Nephron progenitor cell (in vitro differentiated cells): Measurements from ENCODE around the gene ATP10B.

Experiments
- DNase-seq: peaks from one replicate; pipeline ENCODE4 v3.0.0; 2021
- H3K27ac Mint-ChIP-seq: 2 replicates; pipeline ENCODE4 v1.8.0; 2021; ENCODE audit warnings: mild to moderate bottlenecking, moderate library complexity, mixed read lengths
- H3K27me3 Mint-ChIP-seq: 2 replicates; pipeline ENCODE4 v1.8.0; 2021; ENCODE audit warnings: mild to moderate bottlenecking, low read depth, mixed read lengths; ENCODE audit not compliant: poor library complexity
- H3K36me3 Mint-ChIP-seq: 2 replicates; pipeline ENCODE4 v1.8.0; 2021; ENCODE audit warnings: low read depth, mixed read lengths
- H3K4me1 Mint-ChIP-seq: 2 replicates; pipeline ENCODE4 v1.8.0; 2021; ENCODE audit warnings: mixed read lengths
- H3K4me3 Mint-ChIP-seq: 2 replicates; pipeline ENCODE4 v1.8.0; 2021; ENCODE audit warnings: mild to moderate bottlenecking, moderate library complexity, mixed read lengths
- H3K9me3 Mint-ChIP-seq: 2 replicates; pipeline ENCODE4 v1.8.0; 2021; ENCODE audit warnings: mild to moderate bottlenecking, moderate library complexity, mixed read lengths
- CTCF ChIP-seq: fragments of 200-600 bp; sonication (generic); IDR thresholded peaks from 2 replicates; pipeline ENCODE4 v1.5.0; 2021; ENCODE audit warnings: antibody characterized with exemption

The ATP10B gene

GRCh38 chr5:160542840-160543239 lies 309.2 kb downstream of the ATP10B start:
- no peak overlapping the region for H3K4me3 Mint-ChIP-seq
- TF ChIP-seq CTCF, result no peak
- no peak overlapping the region for H3K27ac Mint-ChIP-seq
- no peaks in the 10 kb centered on the region for H3K9me3 Mint-ChIP-seq
- no peaks in the 10 kb centered on the region for H3K36me3 Mint-ChIP-seq
- DNase-seq, result no peak
- H3K27me3 Mint-ChIP-seq, result peaks cover 7% of the 10 kb centered on the region
- H3K4me1 Mint-ChIP-seq, result no peaks in the 10 kb centered on the region

GRCh38 chr5:160542281-160542680 lies 309.7 kb downstream of the ATP10B start:
- Mint-ChIP-seq H3K4me1 (no peaks in the 10 kb centered on the region), H3K36me3 (no peaks in the 10 kb centered on the region), H3K9me3 (no peaks in the 10 kb centered on the region), H3K4me3 (no peak overlapping the region), H3K27ac (no peak overlapping the region), H3K27me3 (peaks cover 7% of the 10 kb centered on the region)
- TF ChIP-seq CTCF, result no peak
- no peak for DNase-seq

GRCh38 chr5:160539431-160539830 lies 312.6 kb downstream of the ATP10B start:
- H3K27ac Mint-ChIP-seq, result no peak overlapping the region
- no peaks in the 10 kb centered on the region for H3K9me3 Mint-ChIP-seq
- no peaks in the 10 kb centered on the region for H3K27me3 Mint-ChIP-seq
- H3K4me1 Mint-ChIP-seq, result no peaks in the 10 kb centered on the region
- TF ChIP-seq CTCF, result no peak
- no peak for DNase-seq
- no peak overlapping the region for H3K4me3 Mint-ChIP-seq
- no peaks in the 10 kb centered on the region for H3K36me3 Mint-ChIP-seq

GRCh38 chr5:160537940-160538339 lies 314.1 kb downstream of the ATP10B start:
- Mint-ChIP-seq H3K27ac (no peak overlapping the region), H3K27me3 (no peaks in the 10 kb centered on the region), H3K4me1 (no peaks in the 10 kb centered on the region), H3K36me3 (no peaks in the 10 kb centered on the region), H3K4me3 (no peak overlapping the region), H3K9me3 (no peaks in the 10 kb centered on the region)
- no peak for DNase-seq
- TF ChIP-seq CTCF, result no peak

- no peak overlapping the region for H3K4me3 Mint-ChIP-seq
- no peak for TF ChIP-seq CTCF
- H3K27me3 Mint-ChIP-seq, result no peaks in the 10 kb centered on the region
- H3K9me3 Mint-ChIP-seq, result no peaks in the 10 kb centered on the region
- DNase-seq, result no peak
- H3K27ac Mint-ChIP-seq, result no peak overlapping the region
- no peaks in the 10 kb centered on the region for H3K36me3 Mint-ChIP-seq
- H3K4me1 Mint-ChIP-seq, result no peaks in the 10 kb centered on the region
These were observed 314.9 kb downstream of the ATP10B start for GRCh38 chr5:160537116-160537515.

- Mint-ChIP-seq H3K27ac (no peak overlapping the region), H3K4me1 (no peaks in the 10 kb centered on the region), H3K36me3 (no peaks in the 10 kb centered on the region), H3K27me3 (peaks cover 5% of the 10 kb centered on the region), H3K4me3 (no peak overlapping the region), H3K9me3 (no peaks in the 10 kb centered on the region)
- TF ChIP-seq CTCF, result no peak
- DNase-seq, result no peak
These were observed 317.1 kb downstream of the ATP10B start for GRCh38 chr5:160534914-160535313.
